ENCODE measurements around the gene OR10V1. TPM values are rescaled to one million over a fixed set of nuclear protein-coding genes. Genes with fewer than 3 reads are reported as not detected.

Gene OR10V1
- total and polyA plus RNA-seq, 9 of the 15 experiments (the other 6 are each of a cell fraction or from before 2014, with no cell fraction given): not detected

DNA sequence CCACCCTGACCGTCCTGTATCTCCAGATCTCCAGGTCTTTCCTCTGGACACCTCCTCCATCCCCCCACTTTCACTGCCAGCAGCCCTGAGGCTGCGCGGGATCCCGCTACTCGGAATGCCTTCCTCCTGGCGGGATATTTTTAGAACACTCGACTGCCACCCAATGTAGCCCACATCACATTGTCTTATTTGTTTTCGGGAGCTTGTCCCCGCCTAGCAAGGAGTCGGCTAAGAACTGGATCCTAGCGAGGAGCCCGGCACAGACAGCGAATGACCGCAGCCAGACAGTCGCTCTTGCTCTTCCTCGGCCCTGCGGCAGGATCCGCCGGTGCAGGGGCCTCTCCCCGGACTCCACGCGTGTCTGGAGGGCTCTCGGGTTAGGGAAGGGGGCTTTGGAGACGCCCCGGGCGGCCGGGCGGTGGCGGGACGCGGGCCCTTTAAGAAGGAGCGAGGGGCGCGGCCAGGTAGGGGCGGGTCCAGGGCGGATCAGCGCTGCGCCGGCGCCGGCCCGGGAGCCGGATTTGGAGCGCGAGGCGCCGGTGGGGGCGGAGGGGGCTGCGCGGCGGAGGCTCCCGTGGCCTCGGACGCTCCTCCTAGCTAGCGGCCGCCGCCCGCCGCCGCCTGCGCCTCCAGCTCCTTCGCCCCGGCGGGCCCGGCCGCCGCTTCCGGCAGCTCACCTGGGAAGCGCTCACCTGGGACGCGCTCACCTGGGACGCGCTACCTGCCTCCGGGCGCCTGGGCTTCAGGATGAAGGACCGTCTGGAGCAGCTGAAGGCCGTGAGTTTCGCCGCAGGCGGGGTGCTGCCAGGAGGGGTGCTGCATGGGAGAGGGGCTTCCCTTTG, 41.4 kb upstream of the OR10V1 start, which contains the start of gene STX3 (continued):
- no peak for TF ChIP-seq FOXA1 (IDR thresholded peaks at IDR 0.05; ENCODE audit: borderline replicate concordance)
- TF ChIP-seq TFAM (CRISPR knock-in tag; conservative IDR thresholded peaks at IDR 0.05): no peak
- no peak for TF ChIP-seq SRF (CRISPR knock-in tag; IDR thresholded peaks at IDR 0.05)
- no peak for TF ChIP-seq STAT5A (IDR thresholded peaks at IDR 0.05; ENCODE audit: borderline replicate concordance, low read length)
- no peak for TF ChIP-seq GTF2E2 (tag; IDR thresholded peaks at IDR 0.05)
- no peak for TF ChIP-seq DACH1 (IDR thresholded peaks at IDR 0.05; ENCODE audit: partially characterized antibody)
- no peak for TF ChIP-seq CSDE1 (IDR thresholded peaks at IDR 0.05)
- TF ChIP-seq TCF7 (IDR thresholded peaks at IDR 0.05; ENCODE audit: borderline replicate concordance): no peak
- TF ChIP-seq, protein P1, sequence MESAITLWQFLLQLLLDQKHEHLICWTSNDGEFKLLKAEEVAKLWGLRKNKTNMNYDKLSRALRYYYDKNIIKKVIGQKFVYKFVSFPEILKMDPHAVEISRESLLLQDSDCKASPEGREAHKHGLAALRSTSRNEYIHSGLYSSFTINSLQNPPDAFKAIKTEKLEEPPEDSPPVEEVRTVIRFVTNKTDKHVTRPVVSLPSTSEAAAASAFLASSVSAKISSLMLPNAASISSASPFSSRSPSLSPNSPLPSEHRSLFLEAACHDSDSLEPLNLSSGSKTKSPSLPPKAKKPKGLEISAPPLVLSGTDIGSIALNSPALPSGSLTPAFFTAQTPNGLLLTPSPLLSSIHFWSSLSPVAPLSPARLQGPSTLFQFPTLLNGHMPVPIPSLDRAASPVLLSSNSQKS (CRISPR knock-in tag; IDR thresholded peaks at IDR 0.05): 0 out of 2 replicates have a peak, but pooled peaks have one; percentile 24
- TF ChIP-seq PCBP1 (IDR thresholded peaks at IDR 0.05; ENCODE audit: low read depth, low read length, poor library complexity, severe bottlenecking): peak; percentile 46
- TF ChIP-seq ZNF586 (CRISPR knock-in tag; conservative IDR thresholded peaks at IDR 0.05): no peak
- peak; percentile 92 for TF ChIP-seq CTBP1 (IDR thresholded peaks at IDR 0.05; ENCODE audit: borderline replicate concordance)
- TF ChIP-seq, protein P2, sequence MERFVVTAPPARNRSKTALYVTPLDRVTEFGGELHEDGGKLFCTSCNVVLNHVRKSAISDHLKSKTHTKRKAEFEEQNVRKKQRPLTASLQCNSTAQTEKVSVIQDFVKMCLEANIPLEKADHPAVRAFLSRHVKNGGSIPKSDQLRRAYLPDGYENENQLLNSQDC (CRISPR knock-in tag; IDR thresholded peaks at IDR 0.05): no peak
- no peak for TF ChIP-seq ZNF232 (CRISPR knock-in tag; IDR thresholded peaks at IDR 0.05)
- no peak for TF ChIP-seq SMAD2 (IDR thresholded peaks at IDR 0.05; ENCODE audit: low read depth, low read length)
- 0 out of 4 replicates have a peak, but pooled peaks of 1 of the 2 experiments have one; percentile 10 for TF ChIP-seq RAD21 (CRISPR knock-in tag; conservative IDR thresholded peaks at IDR 0.05 in 1 of 2, IDR thresholded peaks at IDR 0.05 in 1 of 2)
- TF ChIP-seq MEF2A (IDR thresholded peaks at IDR 0.05; ENCODE audit: control insufficient read depth, low read depth, low read length): peak; percentile 9; the same call in 1 of the 2 replicates
- TF ChIP-seq DIDO1 (tag; IDR thresholded peaks at IDR 0.05; ENCODE audit: low read depth): no peak
- no peak for TF ChIP-seq CBX2 (IDR thresholded peaks at IDR 0.05; ENCODE audit: insufficient read depth, low read length, poor library complexity, severe bottlenecking)
- TF ChIP-seq ZNF408 (CRISPR knock-in tag; IDR thresholded peaks at IDR 0.05; ENCODE audit: low read depth): no peak
- TF ChIP-seq BCL6 (CRISPR knock-in tag; IDR thresholded peaks at IDR 0.05): no peak
- TF ChIP-seq, protein P3, sequence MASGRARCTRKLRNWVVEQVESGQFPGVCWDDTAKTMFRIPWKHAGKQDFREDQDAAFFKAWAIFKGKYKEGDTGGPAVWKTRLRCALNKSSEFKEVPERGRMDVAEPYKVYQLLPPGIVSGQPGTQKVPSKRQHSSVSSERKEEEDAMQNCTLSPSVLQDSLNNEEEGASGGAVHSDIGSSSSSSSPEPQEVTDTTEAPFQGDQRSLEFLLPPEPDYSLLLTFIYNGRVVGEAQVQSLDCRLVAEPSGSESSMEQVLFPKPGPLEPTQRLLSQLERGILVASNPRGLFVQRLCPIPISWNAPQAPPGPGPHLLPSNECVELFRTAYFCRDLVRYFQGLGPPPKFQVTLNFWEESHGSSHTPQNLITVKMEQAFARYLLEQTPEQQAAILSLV (tag; IDR thresholded peaks at IDR 0.05): no peak
- TF ChIP-seq NRF1 (conservative IDR thresholded peaks at IDR 0.05 in 1 of 2, IDR thresholded peaks at IDR 0.05 in 1 of 2): peak; percentile 91 to 92
- no peak for TF ChIP-seq NFATC3 (IDR thresholded peaks at IDR 0.05)
- 0 out of 4 replicates have a peak, but pooled peaks of 1 of the 2 experiments have one; percentile 3 for TF ChIP-seq RCOR1 (IDR thresholded peaks at IDR 0.05; ENCODE audit: borderline replicate concordance in 1 of 2, low read depth in 2 of 2, low read length in 2 of 2)
- no peak for TF ChIP-seq HNRNPL (IDR thresholded peaks at IDR 0.05; ENCODE audit: low read depth, low read length)
- TF ChIP-seq FOXP1 (CRISPR knock-in tag; IDR thresholded peaks at IDR 0.05): peak; percentile 65; the same call in 1 of the 2 replicates
